Mucosa of descending colon (tissue), 3 donors: ENCODE data around the gene SDK1. TPM values are rescaled to one million over a fixed set of nuclear protein-coding genes. Genes with fewer than 3 reads are reported as not detected.

Experiments
- ATAC-seq: fragments of 200-7000 bp; cut with Tn5 transposase; one replicate; pipeline ENCODE4 v1.9.1; 2020; ENCODE audit warnings: mild to moderate bottlenecking, moderate library complexity
- DNase-seq, 3 donors: peaks; one replicate each; pipeline ENCODE4 v3.0.0-alpha.2; 2020
- H3K36me3 ChIP-seq: fragments of 200-600 bp; one replicate; pipeline ENCODE4 v1.8.0; 2021; ENCODE audit warnings: low read depth, mild to moderate bottlenecking
- H3K4me1 ChIP-seq: fragments of 200-600 bp; one replicate; pipeline ENCODE4 v1.8.0; 2021; ENCODE audit warnings: low read depth, mild to moderate bottlenecking
- H3K4me3 ChIP-seq: fragments of 200-600 bp; one replicate; pipeline ENCODE4 v1.8.0; 2021; ENCODE audit warnings: mild to moderate bottlenecking
- H3K9me3 ChIP-seq: fragments of 200-600 bp; one replicate; pipeline ENCODE4 v1.8.0; 2021; ENCODE audit warnings: mild to moderate bottlenecking
- intact Hi-C, 2 donors: fragments of 100-400 bp; cut with DNase I in 1 of 2; cut with micrococcal nuclease in 1 of 2; formaldehyde crosslinking; loops; one replicate each; pipeline versions ENCODE4 v1.11.0 to v1.11.1; 2022; cut with DNase I, micrococcal nuclease
- total RNA-seq, 3 donors: library from RNA; stranded (reverse); fragmentation: NEBNext Ultra II Directional in 2 of 3; extraction: Animal tissue kit (Norgen Biotek cat#: 25700) in 2 of 3; gene quantifications; one replicate each; pipeline versions ENCODE4 v1.2.1 to v1.2.4, GENCODE V29; 2021 to 2023
- TF ChIP-seq, protein P1 (sequence below): fragments of 200-600 bp; IDR thresholded peaks from one replicate; pipeline ENCODE4 v1.8.0; 2022; ENCODE audit warnings: antibody characterized with exemption, mild to moderate bottlenecking
- donor health status: DM: no; HTN: no; CAD: no; lungs with moderate emphysema.
- donor health status: DM: no; HTN: no; CAD: no.
- donor health status: DM: no; HTN: yes; CAD: no.

The SDK1 gene
- total RNA-seq, 3 donors from 2014 or later = 2.7 to 20.2 (median 4.2) TPM

DNA sequence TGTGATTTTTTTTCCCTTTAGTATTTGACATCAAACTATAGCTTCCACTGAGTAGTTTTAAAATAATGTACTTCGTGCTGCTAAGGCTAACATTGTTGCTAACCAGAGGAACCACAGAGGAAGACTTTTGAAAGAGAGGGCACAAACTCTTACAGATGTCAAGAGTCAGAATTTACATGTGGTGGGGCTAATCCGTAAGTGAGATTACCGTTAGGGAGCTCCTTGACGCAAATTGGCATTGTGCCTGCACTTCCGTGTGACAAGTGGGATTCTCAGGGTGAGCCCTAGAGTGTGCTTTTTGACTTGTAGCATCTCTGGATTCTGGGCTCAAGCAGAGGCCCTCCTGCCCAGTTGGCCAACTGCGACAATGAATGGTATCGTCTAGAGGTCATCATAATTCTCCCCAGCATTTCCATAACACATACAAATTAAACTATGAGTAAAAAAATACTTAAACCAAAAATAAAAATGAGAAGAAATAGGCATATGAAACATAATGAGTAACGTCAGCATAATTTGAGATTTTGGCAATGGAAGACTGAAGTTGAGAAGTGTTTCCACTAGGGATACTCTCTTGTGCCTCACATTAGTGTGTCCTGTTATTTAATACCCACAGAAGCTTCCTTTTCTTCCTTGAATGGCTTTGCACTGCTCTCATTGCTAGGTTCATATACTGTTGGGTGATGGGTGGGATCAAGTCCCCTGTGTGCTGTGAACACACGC is 164.0 kb downstream of the SDK1 start:
- ATAC-seq (no peak), DNase-seq (no peak)
- intact Hi-C loops = no loop called here
- Histone ChIP-seq H3K4me1 (no peaks in the 10 kb centered on the region), H3K9me3 (no peaks in the 10 kb centered on the region), H3K36me3 (no peaks in the 10 kb centered on the region), H3K4me3 (no peak overlapping the region)
- TF ChIP-seq, protein P1, sequence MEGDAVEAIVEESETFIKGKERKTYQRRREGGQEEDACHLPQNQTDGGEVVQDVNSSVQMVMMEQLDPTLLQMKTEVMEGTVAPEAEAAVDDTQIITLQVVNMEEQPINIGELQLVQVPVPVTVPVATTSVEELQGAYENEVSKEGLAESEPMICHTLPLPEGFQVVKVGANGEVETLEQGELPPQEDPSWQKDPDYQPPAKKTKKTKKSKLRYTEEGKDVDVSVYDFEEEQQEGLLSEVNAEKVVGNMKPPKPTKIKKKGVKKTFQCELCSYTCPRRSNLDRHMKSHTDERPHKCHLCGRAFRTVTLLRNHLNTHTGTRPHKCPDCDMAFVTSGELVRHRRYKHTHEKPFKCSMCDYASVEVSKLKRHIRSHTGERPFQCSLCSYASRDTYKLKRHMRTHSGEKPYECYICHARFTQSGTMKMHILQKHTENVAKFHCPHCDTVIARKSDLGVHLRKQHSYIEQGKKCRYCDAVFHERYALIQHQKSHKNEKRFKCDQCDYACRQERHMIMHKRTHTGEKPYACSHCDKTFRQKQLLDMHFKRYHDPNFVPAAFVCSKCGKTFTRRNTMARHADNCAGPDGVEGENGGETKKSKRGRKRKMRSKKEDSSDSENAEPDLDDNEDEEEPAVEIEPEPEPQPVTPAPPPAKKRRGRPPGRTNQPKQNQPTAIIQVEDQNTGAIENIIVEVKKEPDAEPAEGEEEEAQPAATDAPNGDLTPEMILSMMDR = no peak

DNA sequence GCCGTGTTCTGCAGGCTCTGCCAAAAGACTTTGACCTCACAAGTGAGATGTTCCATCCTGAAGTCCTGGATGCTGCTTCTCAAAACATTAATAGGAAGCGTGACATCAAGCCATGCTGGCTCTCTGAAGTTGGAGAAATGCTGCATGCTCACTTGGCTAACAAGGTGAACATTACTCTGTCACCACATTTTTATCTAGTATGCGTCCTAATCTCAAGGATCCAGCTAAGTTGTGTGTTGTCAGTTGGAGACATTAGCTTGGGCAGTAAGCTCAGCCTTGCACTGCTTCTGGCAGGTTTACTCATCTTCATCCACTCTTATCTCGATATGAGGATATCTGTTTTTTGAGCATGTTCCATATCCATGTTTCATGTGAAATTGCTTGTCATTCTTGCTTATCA is 165.2 kb downstream of the SDK1 start:
- no peak for ATAC-seq
- TF ChIP-seq, protein P1 = no peak
- Histone ChIP-seq H3K4me1 (no peaks in the 10 kb centered on the region), H3K4me3 (no peak overlapping the region), H3K36me3 (no peaks in the 10 kb centered on the region), H3K9me3 (no peaks in the 10 kb centered on the region)
- no peak for DNase-seq
- intact Hi-C loops = no loop called here

DNA sequence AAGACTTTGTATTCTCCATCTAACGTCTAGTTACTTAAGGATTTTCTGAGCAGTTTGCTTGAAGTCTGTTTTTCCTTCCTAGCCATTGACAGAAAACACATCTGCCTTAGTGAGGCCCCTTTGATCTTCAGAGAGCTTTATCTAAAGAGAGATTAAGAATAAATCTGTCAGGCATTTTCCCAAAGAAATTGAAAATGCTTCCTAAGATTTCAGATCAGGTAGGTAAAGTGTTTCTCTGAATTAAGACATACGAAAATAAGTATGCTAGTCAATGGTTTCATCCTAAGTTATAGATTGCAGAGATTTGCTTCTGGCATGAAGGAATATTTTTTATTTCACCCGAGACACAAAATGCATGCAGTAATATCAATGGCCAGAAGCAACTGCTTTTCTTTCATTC is 168.6 kb downstream of the SDK1 start:
- DNase-seq = no peak
- no peak for ATAC-seq
- intact Hi-C loops = no loop called here
- Histone ChIP-seq H3K9me3 (no peaks in the 10 kb centered on the region), H3K4me1 (no peaks in the 10 kb centered on the region), H3K36me3 (no peaks in the 10 kb centered on the region), H3K4me3 (no peak overlapping the region)
- TF ChIP-seq, protein P1 = no peak

DNA sequence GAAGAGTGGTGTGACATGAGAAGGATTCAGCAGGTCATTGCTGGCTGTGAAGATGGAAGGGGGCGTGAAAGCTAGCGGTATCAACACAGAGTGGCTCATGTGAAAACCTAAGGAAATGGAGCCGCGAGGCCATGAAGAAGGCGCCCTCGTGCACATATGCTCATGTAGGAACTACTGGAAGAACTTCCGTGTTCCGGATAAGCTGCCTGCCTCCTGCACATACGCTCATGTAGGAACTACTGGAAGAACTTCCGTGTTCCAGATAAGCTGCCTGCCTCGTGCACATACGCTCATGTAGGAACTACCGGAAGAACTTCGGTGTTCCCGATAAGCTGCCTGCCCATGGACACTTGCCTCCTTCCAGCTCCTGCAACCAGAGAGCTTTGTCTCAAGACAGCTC is 179.1 kb downstream of the SDK1 start:
- no peaks in the 10 kb centered on the region for H3K4me1 ChIP-seq
- no peak for ATAC-seq
- H3K9me3 ChIP-seq = no peaks in the 10 kb centered on the region
- H3K36me3 ChIP-seq = no peaks in the 10 kb centered on the region
- intact Hi-C loops = no loop called here
- no peak for DNase-seq
- TF ChIP-seq, protein P1 = no peak
- no peak overlapping the region for H3K4me3 ChIP-seq

DNA sequence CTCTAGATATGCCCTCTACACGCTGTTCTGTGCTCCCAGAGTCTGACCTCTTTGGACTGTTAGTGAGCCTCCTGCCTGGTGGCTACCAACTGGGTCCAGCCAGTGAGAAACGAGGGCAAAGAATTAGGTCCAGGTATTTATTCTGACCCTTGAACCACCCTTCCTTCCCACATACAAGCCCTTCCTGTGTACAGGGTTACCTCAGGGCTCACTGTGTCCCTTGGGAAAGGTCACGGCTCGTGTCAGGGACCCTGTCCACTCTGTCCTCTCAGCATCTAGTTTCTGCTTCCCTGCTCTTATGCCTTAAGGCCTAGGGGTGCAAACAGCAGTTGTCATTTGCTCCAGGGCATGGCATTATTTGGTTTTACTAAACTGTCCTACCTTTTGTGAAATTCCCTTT is 180.4 kb downstream of the SDK1 start:
- no peak overlapping the region for H3K4me3 ChIP-seq
- DNase-seq (no peak), ATAC-seq (no peak)
- TF ChIP-seq, protein P1 = no peak
- intact Hi-C loops = no loop called here
- H3K9me3 ChIP-seq = no peaks in the 10 kb centered on the region
- no peaks in the 10 kb centered on the region for H3K36me3 ChIP-seq
- H3K4me1 ChIP-seq = no peaks in the 10 kb centered on the region
